Measurements from ENCODE around the gene HAPLN3. TPM values are rescaled to one million over a fixed set of nuclear protein-coding genes. Genes with fewer than 3 reads are reported as not detected.

The HAPLN3 gene
- total and polyA plus RNA-seq, 2 donors (not counting 3 experiments of a cell fraction or from before 2014, with no cell fraction given) = 57.6 to 130 TPM

DNA sequence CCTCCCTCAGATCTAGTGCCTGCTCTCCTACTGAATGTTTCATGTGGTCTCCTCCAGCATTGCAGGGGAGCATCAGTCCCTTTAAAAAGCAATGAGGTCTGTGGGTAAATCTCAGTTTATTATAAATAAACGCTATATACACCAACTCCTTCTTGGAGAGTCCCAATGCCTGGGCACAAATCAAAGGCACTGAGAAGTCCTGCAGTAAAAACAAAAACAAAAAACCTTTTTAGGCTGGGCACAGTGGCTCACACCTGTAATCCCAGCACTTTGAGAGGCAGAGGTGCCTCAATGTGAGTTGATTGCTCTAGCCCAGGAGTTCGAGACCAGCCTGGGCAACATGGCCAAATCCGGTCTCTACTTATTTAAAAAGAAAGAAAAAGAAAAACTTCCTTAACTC lies 47.1 kb downstream of the HAPLN3 start:
- H3K27ac ChIP-seq (ENCODE audit: insufficient read depth, low read depth, low read length) = no peak overlapping the region
- no peaks in the 10 kb centered on the region for H3K4me1 ChIP-seq (ENCODE audit: control insufficient read depth, extremely low read depth, insufficient read depth, low read length)
- no TSS peak for BruUV-seq (replicated peaks)
- no peaks in the 10 kb centered on the region for H3K79me2 ChIP-seq (ENCODE audit: control insufficient read depth, insufficient read depth, low read length)
- no peak overlapping the region for H3K4me2 ChIP-seq (ENCODE audit: insufficient read depth, low read length)
- no peaks in the 10 kb centered on the region for H3K9me1 ChIP-seq (replicated peaks; ENCODE audit: control insufficient read depth, extremely low read depth, insufficient read depth, low read length)
- no peak for TF ChIP-seq EZH2 (IDR thresholded peaks at IDR 0.05; ENCODE audit: borderline replicate concordance, low read depth, low read length, severe bottlenecking)
- H3K27me3 ChIP-seq (ENCODE audit: control insufficient read depth in 2 of 2, insufficient read depth in 2 of 2, low read length in 2 of 2) = peaks cover 0 to 2% of the 10 kb centered on the region in 2 experiments
- no peak overlapping the region for H3K4me3 ChIP-seq (replicated peaks in 1 of 3; ENCODE audit: insufficient read depth in 1 of 3, low read depth in 1 of 3, low read length in 3 of 3)
- FAIRE-seq (no peak), DNase-seq (ENCODE audit: low read depth, low spot score) (no peak)
- H3K36me3 ChIP-seq (ENCODE audit: control insufficient read depth in 2 of 2, extremely low read depth in 1 of 2, insufficient read depth in 2 of 2, low read length in 2 of 2) = no peaks in the 10 kb centered on the region
- CTCF ChIA-PET = no interaction called here
- intact Hi-C loops (cut with micrococcal nuclease) (no loop called here), dilution Hi-C loops (cut with MboI; ENCODE audit: extremely low pct_ligation_motif_present, low sequenced_read_pairs) (no loop called here)
- H4K20me1 ChIP-seq (replicated peaks; ENCODE audit: control insufficient read depth, extremely low read depth, insufficient read depth, low read length) = no peaks in the 10 kb centered on the region
- POLR2A ChIA-PET = no interaction called here
- no peak overlapping the region for H2AFZ ChIP-seq (ENCODE audit: low read depth, low read length)
- no peak overlapping the region for H3K9ac ChIP-seq (replicated peaks; ENCODE audit: extremely low read depth, insufficient read depth, low read length)
- H3K9me3 ChIP-seq (replicated peaks; ENCODE audit: control insufficient read depth, insufficient read depth, low read length) = no peaks in the 10 kb centered on the region

DNA sequence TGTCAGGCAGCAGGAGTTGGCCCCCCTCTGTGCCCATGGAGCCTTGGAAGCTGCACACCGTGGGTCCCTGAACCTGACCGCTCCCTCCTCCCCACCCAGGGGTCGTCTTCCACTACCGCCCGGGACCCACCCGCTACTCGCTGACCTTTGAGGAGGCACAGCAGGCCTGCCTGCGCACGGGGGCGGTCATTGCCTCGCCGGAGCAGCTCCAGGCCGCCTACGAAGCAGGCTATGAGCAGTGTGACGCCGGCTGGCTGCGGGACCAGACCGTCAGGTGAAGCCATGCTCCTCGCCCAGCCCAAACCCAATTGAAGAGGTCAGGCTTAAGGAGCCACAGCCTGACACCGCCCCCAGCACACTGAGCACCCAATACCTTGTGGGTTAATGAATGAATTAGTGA lies 48.2 kb downstream of the HAPLN3 start:
- dilution Hi-C loops (cut with MboI; ENCODE audit: extremely low pct_ligation_motif_present, low sequenced_read_pairs) (no loop called here), intact Hi-C loops (cut with micrococcal nuclease) (no loop called here)
- DNase-seq (ENCODE audit: low read depth, low spot score) (no peak), FAIRE-seq (no peak)
- peaks cover 0 to 2% of the 10 kb centered on the region in 2 experiments for H3K27me3 ChIP-seq (ENCODE audit: control insufficient read depth in 2 of 2, insufficient read depth in 2 of 2, low read length in 2 of 2)
- no TSS peak for BruUV-seq (replicated peaks)
- H3K4me2 ChIP-seq (ENCODE audit: insufficient read depth, low read length) = no peak overlapping the region
- TF ChIP-seq POLR2AphosphoS5 (IDR thresholded peaks at IDR 0.05; ENCODE audit: insufficient read depth, low read depth, low read length) = no peak
- no peak for TF ChIP-seq MAX (IDR thresholded peaks at IDR 0.05; ENCODE audit: insufficient read depth, insufficient read length)
- no peak for TF ChIP-seq CTCF (IDR thresholded peaks at IDR 0.05; ENCODE audit: extremely low read depth in 1 of 2, insufficient read depth in 1 of 2, low read depth in 1 of 2, low read length in 2 of 2)
- no peak for TF ChIP-seq MYC (IDR thresholded peaks at IDR 0.05; ENCODE audit: low read depth, low read length)
- no peak for TF ChIP-seq FOS (IDR thresholded peaks at IDR 0.05; ENCODE audit: borderline replicate concordance, insufficient read depth, low read length)
- no peak for TF ChIP-seq JUN (IDR thresholded peaks at IDR 0.05; ENCODE audit: borderline replicate concordance, insufficient read depth, insufficient read length, low read depth)
- no peak for TF ChIP-seq EZH2 (IDR thresholded peaks at IDR 0.05; ENCODE audit: borderline replicate concordance, low read depth, low read length, severe bottlenecking)
- no peak for TF ChIP-seq POLR2A (IDR thresholded peaks at IDR 0.05; ENCODE audit: low read depth, low read length)
- TF ChIP-seq GATA2 (IDR thresholded peaks at IDR 0.05; ENCODE audit: insufficient read depth, insufficient read length, low read depth, low read length) = no peak
- no peaks in the 10 kb centered on the region for H3K4me1 ChIP-seq (ENCODE audit: control insufficient read depth, extremely low read depth, insufficient read depth, low read length)
- H3K9me3 ChIP-seq (replicated peaks; ENCODE audit: control insufficient read depth, insufficient read depth, low read length) = no peaks in the 10 kb centered on the region
- no peaks in the 10 kb centered on the region for H3K79me2 ChIP-seq (ENCODE audit: control insufficient read depth, insufficient read depth, low read length)
- no peaks in the 10 kb centered on the region for H3K36me3 ChIP-seq (ENCODE audit: control insufficient read depth in 2 of 2, extremely low read depth in 1 of 2, insufficient read depth in 2 of 2, low read length in 2 of 2)
- ChIA-PET CTCF (no interaction called here), POLR2A (no interaction called here)
- no peaks in the 10 kb centered on the region for H3K9me1 ChIP-seq (replicated peaks; ENCODE audit: control insufficient read depth, extremely low read depth, insufficient read depth, low read length)
- H2AFZ ChIP-seq (ENCODE audit: low read depth, low read length) = no peak overlapping the region
- no peak overlapping the region for H3K4me3 ChIP-seq (replicated peaks in 1 of 3; ENCODE audit: insufficient read depth in 1 of 3, low read depth in 1 of 3, low read length in 3 of 3)
- no peaks in the 10 kb centered on the region for H4K20me1 ChIP-seq (replicated peaks; ENCODE audit: control insufficient read depth, extremely low read depth, insufficient read depth, low read length)
- H3K27ac ChIP-seq (ENCODE audit: insufficient read depth, low read depth, low read length) = no peak overlapping the region
- no peak overlapping the region for H3K9ac ChIP-seq (replicated peaks; ENCODE audit: extremely low read depth, insufficient read depth, low read length)
